Activated CD4-positive, alpha-beta memory T cell treated with anti-CD3 and anti-CD28 coated beads for 36 hours (primary cell): Measurements from ENCODE around the gene SIGLEC1. TPM values are rescaled to one million over a fixed set of nuclear protein-coding genes. Genes with fewer than 3 reads are reported as not detected.

Experiments
- CTCF ChIA-PET: fragments of 350-600 bp; sonication (Branson Sonifier 250); formaldehyde crosslinking; loops from one replicate; lab custom pipeline; 2021; ENCODE audit warnings: antibody characterized with exemption, inconsistent platforms; lab: Charles Lee
- POLR2A ChIA-PET: fragments of 350-600 bp; sonication (Branson Sonifier 250); formaldehyde crosslinking; loops from one replicate; lab custom pipeline; 2021; ENCODE audit warnings: antibody characterized with exemption; lab: Charles Lee
- DNase-seq: peaks from one replicate; pipeline ENCODE4 v3.0.0-alpha.2; 2020
- H3K27ac Mint-ChIP-seq: one replicate; pipeline ENCODE4 v1.8.0; 2021; ENCODE audit warnings: mixed read lengths
- H3K27me3 Mint-ChIP-seq: one replicate; pipeline ENCODE4 v1.8.0; 2021; ENCODE audit warnings: mixed read lengths
- H3K36me3 Mint-ChIP-seq: one replicate; pipeline ENCODE4 v1.8.0; 2021; ENCODE audit warnings: mixed read lengths
- H3K4me1 Mint-ChIP-seq: one replicate; pipeline ENCODE4 v1.8.0; 2021; ENCODE audit warnings: low read depth, mixed read lengths
- H3K4me3 Mint-ChIP-seq: one replicate; pipeline ENCODE4 v1.8.0; 2021; ENCODE audit warnings: mild to moderate bottlenecking, mixed read lengths
- H3K9me3 Mint-ChIP-seq: one replicate; pipeline ENCODE4 v1.8.0; 2021; ENCODE audit warnings: mixed read lengths
- intact Hi-C: fragments of 100-400 bp; cut with micrococcal nuclease; formaldehyde crosslinking; loops from one replicate; pipeline ENCODE4 v1.15.1; 2023
- total RNA-seq, 2 experiments: library from RNA; stranded (reverse); gene quantifications; one replicate each; pipeline ENCODE4 v1.2.3, GENCODE V29; 2021

SIGLEC1 gene
- total RNA-seq, 2 experiments from 2014 or later, result 0.07 TPM; not detected in 1

DNA sequence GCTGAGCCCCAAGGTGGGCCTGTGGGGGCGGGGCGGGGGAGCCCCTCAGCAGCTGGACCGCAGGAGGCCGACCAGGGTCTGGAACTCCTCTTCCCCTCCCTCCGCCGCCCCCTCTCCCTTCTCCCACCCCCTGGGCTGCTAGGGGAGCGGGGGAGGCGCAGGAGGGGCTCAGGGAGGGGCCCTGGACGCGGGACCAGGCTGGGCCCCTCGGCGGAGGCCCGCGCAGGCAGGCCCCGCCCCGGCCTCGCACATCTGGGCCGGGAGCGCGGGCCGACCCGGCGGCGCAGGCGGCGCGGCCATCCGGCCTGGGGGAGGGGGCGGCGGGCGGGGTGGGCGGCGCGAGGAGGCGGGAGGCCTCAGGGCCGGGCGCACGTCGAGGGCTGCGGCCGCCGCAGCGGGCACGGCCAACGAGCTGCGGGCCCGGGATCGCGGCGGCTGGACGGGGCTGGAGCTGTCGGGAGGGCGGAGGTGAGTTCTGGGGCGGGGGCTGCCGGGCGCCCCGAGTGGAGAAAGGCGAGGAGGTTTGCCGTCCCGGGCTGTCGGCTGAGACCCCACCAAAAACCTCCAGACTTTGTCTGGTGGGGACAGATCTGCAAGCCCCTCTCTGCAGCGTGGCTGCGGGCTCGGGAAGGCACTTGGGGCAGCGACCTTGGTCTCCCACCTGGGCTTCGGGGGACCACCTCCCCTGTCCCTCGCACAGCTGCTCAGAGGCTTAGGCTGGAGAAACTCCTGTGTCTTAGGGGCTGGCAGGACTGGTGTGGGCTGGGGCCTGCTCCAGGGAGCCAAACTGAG is 20.1 kb upstream of the SIGLEC1 start, which contains the start of gene HSPA12B:
Gene HSPA12B, plus strand, starts transcription at position 359 of the 792 bp plus-strand sequence. CDS start 5,990 bp downstream, outside the sequence.
- Mint-ChIP-seq H3K27ac (no peak within 1 kb of the TSS), H3K9me3 (no peaks in the 10 kb centered on the region), H3K36me3 (no peaks in the 10 kb centered on the region), H3K4me1 (no peaks in the 10 kb centered on the region), H3K27me3 (peaks cover 39% of the 10 kb centered on the region), H3K4me3 (no peak within 1 kb of the TSS)
- POLR2A ChIA-PET, result no interaction called here
- DNase-seq, result no peak
- intact Hi-C loops, result no loop called here
- CTCF ChIA-PET, result interaction anchor here (0.8 kb wide), 1 partner anchor 17 kb away, joined by 4 read pairs; no protein-coding TSS in a partner anchor

- DNase-seq, result no peak
- no peak overlapping the region for H3K27ac Mint-ChIP-seq
- ChIA-PET CTCF (interaction anchor here (0.8 to 1.1 kb wide), 2 partner anchors 17 to 21 kb away, joined by 3 to 4 read pairs; no protein-coding TSS in a partner anchor), POLR2A (no interaction called here)
- no peak overlapping the region for H3K4me3 Mint-ChIP-seq
- no peaks in the 10 kb centered on the region for H3K36me3 Mint-ChIP-seq
- peaks cover 45% of the 10 kb centered on the region for H3K27me3 Mint-ChIP-seq
- no peaks in the 10 kb centered on the region for H3K9me3 Mint-ChIP-seq
- H3K4me1 Mint-ChIP-seq, result no peaks in the 10 kb centered on the region
- intact Hi-C loops, result no loop called here
These were observed 19.5 kb upstream of the SIGLEC1 start for GRCh38 chr20:3731944-3732326.

GRCh38 chr20:3730803-3731672 is 18.6 kb upstream of the SIGLEC1 start:
- Mint-ChIP-seq H3K27ac (no peak overlapping the region), H3K4me3 (no peak overlapping the region), H3K4me1 (no peaks in the 10 kb centered on the region), H3K9me3 (no peaks in the 10 kb centered on the region), H3K36me3 (no peaks in the 10 kb centered on the region), H3K27me3 (peaks cover 47% of the 10 kb centered on the region)
- intact Hi-C loops, result no loop called here
- POLR2A ChIA-PET, result no interaction called here
- no peak for DNase-seq
- CTCF ChIA-PET, result interaction anchor here (1.1 kb wide), 1 partner anchor 20 kb away, joined by 3 read pairs; no protein-coding TSS in a partner anchor

GRCh38 chr20:3729811-3730540 is 17.6 kb upstream of the SIGLEC1 start:
- intact Hi-C loops, result no loop called here
- Mint-ChIP-seq H3K27ac (no peak overlapping the region), H3K4me1 (no peaks in the 10 kb centered on the region), H3K4me3 (no peak overlapping the region), H3K27me3 (peaks cover 50% of the 10 kb centered on the region), H3K36me3 (no peaks in the 10 kb centered on the region), H3K9me3 (no peaks in the 10 kb centered on the region)
- ChIA-PET CTCF (interaction anchor here (1.1 kb wide), 1 partner anchor 443 kb away, joined by 3 read pairs; no protein-coding TSS in a partner anchor), POLR2A (no interaction called here)
- DNase-seq, result no peak

DNA sequence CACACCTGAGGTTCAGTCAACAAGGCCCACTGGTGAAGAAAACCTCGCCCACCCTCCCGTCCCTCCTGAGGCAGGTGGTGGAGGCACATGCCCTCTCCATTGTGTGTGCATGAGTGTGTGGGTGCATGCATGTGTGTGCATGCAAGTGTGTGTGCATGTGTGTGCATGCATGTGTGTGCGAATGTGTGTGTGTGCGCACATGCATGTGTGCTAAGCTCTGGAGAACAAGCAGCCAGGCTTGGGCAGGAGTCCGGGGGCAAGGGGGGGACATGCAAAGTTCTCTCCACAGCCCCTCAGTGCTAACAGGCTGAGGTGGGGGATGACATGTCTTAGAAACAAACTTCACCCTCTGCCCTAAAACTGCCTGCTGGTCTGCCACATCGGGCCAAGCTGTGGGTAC is 17.0 kb upstream of the SIGLEC1 start:
- no peaks in the 10 kb centered on the region for H3K36me3 Mint-ChIP-seq
- no peaks in the 10 kb centered on the region for H3K4me1 Mint-ChIP-seq
- DNase-seq, result no peak
- no peak overlapping the region for H3K27ac Mint-ChIP-seq
- intact Hi-C loops, result no loop called here
- POLR2A ChIA-PET, result no interaction called here
- CTCF ChIA-PET, result interaction anchor here (1.0 to 1.1 kb wide), 2 partner anchors 18 to 444 kb away, joined by 3 to 6 read pairs; no protein-coding TSS in a partner anchor
- peaks cover 53% of the 10 kb centered on the region for H3K27me3 Mint-ChIP-seq
- no peaks in the 10 kb centered on the region for H3K9me3 Mint-ChIP-seq
- H3K4me3 Mint-ChIP-seq, result no peak overlapping the region

- no peaks in the 10 kb centered on the region for H3K9me3 Mint-ChIP-seq
- H3K36me3 Mint-ChIP-seq, result no peaks in the 10 kb centered on the region
- no peak overlapping the region for H3K4me3 Mint-ChIP-seq
- CTCF ChIA-PET, result interaction anchor here (1.0 to 1.1 kb wide), 3 partner anchors 10 to 444 kb away, joined by 3 to 6 read pairs (median 3); no protein-coding TSS in a partner anchor
- POLR2A ChIA-PET, result no interaction called here
- intact Hi-C loops, result no loop called here
- H3K4me1 Mint-ChIP-seq, result no peaks in the 10 kb centered on the region
- no peak for DNase-seq
- no peak overlapping the region for H3K27ac Mint-ChIP-seq
- H3K27me3 Mint-ChIP-seq, result peaks cover 53% of the 10 kb centered on the region
These were observed 16.5 kb upstream of the SIGLEC1 start for GRCh38 chr20:3728876-3729275.

GRCh38 chr20:3728354-3728753 is 16.0 kb upstream of the SIGLEC1 start:
- ChIA-PET POLR2A (no interaction called here), CTCF (interaction anchor here (0.9 to 1.1 kb wide), 2 partner anchors 9 to 51 kb away, joined by 3 read pairs; no protein-coding TSS in a partner anchor)
- H3K27me3 Mint-ChIP-seq, result peaks cover 53% of the 10 kb centered on the region
- H3K9me3 Mint-ChIP-seq, result no peaks in the 10 kb centered on the region
- DNase-seq, result no peak
- no peak overlapping the region for H3K4me3 Mint-ChIP-seq
- no peaks in the 10 kb centered on the region for H3K36me3 Mint-ChIP-seq
- intact Hi-C loops, result no loop called here
- no peaks in the 10 kb centered on the region for H3K4me1 Mint-ChIP-seq
- H3K27ac Mint-ChIP-seq, result no peak overlapping the region

DNA sequence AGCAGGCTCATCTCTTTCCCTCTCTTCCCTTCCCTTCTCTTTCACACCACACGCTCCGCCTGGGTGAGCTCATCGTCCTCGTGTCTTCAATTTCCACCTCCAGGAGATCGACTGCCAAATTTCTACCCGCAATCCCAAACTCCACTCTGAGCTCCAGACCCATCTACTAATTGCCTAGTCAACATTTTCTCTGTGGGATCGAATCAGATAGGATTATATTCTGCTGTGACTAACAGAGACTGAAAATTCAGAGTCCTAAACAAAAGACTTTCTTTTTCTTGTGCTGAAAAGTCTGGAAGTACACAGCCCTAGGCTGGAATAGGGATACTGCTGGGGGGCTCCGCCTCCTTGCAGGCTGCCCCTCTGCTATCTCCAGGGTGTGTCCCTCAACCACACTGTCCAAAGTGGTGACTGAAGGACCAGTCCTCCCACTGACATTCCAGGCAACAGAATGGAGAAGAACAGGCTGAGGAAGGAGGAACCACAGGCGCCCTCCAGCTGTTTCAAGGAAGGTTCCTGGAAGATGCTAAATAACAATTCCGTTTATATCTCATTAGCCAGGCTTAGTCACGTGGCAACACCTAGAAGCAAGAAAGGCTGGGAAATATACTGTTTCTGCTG is 15.1 kb upstream of the SIGLEC1 start:
- no peak overlapping the region for H3K27ac Mint-ChIP-seq
- H3K27me3 Mint-ChIP-seq, result peaks cover 46% of the 10 kb centered on the region
- intact Hi-C loops, result no loop called here
- H3K9me3 Mint-ChIP-seq, result no peaks in the 10 kb centered on the region
- POLR2A ChIA-PET, result no interaction called here
- no peak overlapping the region for H3K4me3 Mint-ChIP-seq
- DNase-seq, result no peak
- CTCF ChIA-PET, result interaction anchor here (0.5 to 1.1 kb wide), 3 partner anchors 8 to 118 kb away, joined by 3 to 4 read pairs (median 3); no protein-coding TSS in a partner anchor
- H3K36me3 Mint-ChIP-seq, result no peaks in the 10 kb centered on the region
- no peaks in the 10 kb centered on the region for H3K4me1 Mint-ChIP-seq

GRCh38 chr20:3724356-3724755 is 12.0 kb upstream of the SIGLEC1 start:
- ChIA-PET CTCF (interaction anchor here (0.6 kb wide), 1 partner anchor 123 kb away, joined by 5 read pairs; no protein-coding TSS in a partner anchor), POLR2A (no interaction called here)
- Mint-ChIP-seq H3K4me1 (no peaks in the 10 kb centered on the region), H3K9me3 (no peaks in the 10 kb centered on the region), H3K27ac (no peak overlapping the region), H3K4me3 (no peak overlapping the region), H3K36me3 (no peaks in the 10 kb centered on the region), H3K27me3 (peaks cover 35% of the 10 kb centered on the region)
- intact Hi-C loops, result loop anchor here (5.0 kb wide), 1 partner anchor 43 kb away; the partner anchor contains the start of gene ADISSP
- no peak for DNase-seq

DNA sequence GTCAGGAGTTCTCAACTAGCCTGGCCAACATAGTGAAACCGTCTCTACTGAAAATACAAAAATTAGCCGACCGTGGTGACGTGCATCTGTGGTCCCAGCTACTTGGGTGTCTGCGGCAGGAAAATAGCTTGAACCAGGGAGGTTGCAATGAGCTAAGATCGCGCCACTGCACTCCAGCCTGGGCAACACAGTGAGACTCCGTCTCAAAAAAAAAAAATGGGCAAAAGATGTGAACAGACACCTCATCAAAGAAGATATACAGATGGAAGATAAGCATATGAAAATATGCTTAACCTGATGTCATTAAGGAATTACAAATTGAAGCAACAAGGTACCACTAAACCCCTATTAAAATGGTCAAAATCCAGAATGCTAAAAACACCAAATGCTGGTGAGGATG is 10.9 kb upstream of the SIGLEC1 start:
- H3K27me3 Mint-ChIP-seq, result peaks cover 31% of the 10 kb centered on the region
- no peaks in the 10 kb centered on the region for H3K4me1 Mint-ChIP-seq
- H3K27ac Mint-ChIP-seq, result no peak overlapping the region
- ChIA-PET POLR2A (no interaction called here), CTCF (interaction anchor here (1.4 kb wide), 1 partner anchor 13 kb away, joined by 5 read pairs; no protein-coding TSS in a partner anchor)
- H3K9me3 Mint-ChIP-seq, result no peaks in the 10 kb centered on the region
- H3K4me3 Mint-ChIP-seq, result no peak overlapping the region
- no peak for DNase-seq
- H3K36me3 Mint-ChIP-seq, result no peaks in the 10 kb centered on the region
- intact Hi-C loops, result loop anchor here (5.0 kb wide), 1 partner anchor 44 kb away; the partner anchor contains the start of gene ADISSP

DNA sequence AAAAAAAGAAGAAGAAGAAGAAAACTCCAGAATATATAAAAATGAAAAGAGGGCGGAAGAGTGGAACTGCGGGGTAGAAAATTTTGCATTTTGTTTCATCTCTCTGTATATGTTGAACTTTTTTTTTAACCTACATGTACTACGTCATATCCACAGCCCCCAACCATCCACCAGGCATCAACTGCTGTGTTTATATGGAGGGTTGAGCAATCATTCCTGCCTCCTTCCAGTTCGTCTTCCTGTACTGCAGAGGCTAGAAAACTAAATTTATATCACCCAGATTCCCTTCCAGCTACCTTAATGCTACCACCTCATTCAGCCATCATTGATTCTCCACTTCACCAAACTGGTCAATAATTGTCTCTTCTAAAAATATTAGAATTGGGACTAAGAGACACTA is 9.5 kb upstream of the SIGLEC1 start:
- Mint-ChIP-seq H3K27me3 (peaks cover 19% of the 10 kb centered on the region), H3K36me3 (no peaks in the 10 kb centered on the region), H3K9me3 (no peaks in the 10 kb centered on the region), H3K4me3 (no peak overlapping the region), H3K4me1 (no peaks in the 10 kb centered on the region), H3K27ac (no peak overlapping the region)
- CTCF ChIA-PET, result interaction anchor here (0.6 to 1.4 kb wide), 3 partner anchors 11 to 44 kb away, joined by 4 to 6 read pairs (median 5); no protein-coding TSS in a partner anchor
- DNase-seq, result no peak
- intact Hi-C loops, result loop anchor here (5.0 kb wide), 1 partner anchor 45 kb away; the partner anchor contains the start of gene ADISSP
- POLR2A ChIA-PET, result no interaction called here
